Breast epithelium (tissue), 4 donors: ENCODE data around the gene G0S2. TPM values are rescaled to one million over a fixed set of nuclear protein-coding genes. Genes with fewer than 3 reads are reported as not detected.

ENCODE experiments used
- DNase-seq, 2 donors: peaks; one replicate each; pipeline ENCODE4 v3.0.0-alpha.2; 2019; ENCODE audit warnings: low spot score in 2 of 2
- H3K27ac ChIP-seq, 2 donors: fragments of 200-600 bp; sonication (generic) in 1 of 2; one replicate each; pipeline ENCODE4 v1.5.1; 2016 to 2019; ENCODE audit warnings: mild to moderate bottlenecking in 1 of 2
- H3K27me3 ChIP-seq, 2 donors: fragments of 200-600 bp; sonication (generic) in 1 of 2; one replicate each; pipeline versions ENCODE4 v1.5.1 to v1.6.0; 2017 to 2019; ENCODE audit warnings: control low read depth in 1 of 2, mild to moderate bottlenecking in 1 of 2
- H3K36me3 ChIP-seq: fragments of 200-600 bp; one replicate; pipeline ENCODE4 v1.5.1; 2019
- H3K4me1 ChIP-seq, 2 donors: fragments of 200-600 bp; sonication (generic); one replicate each; pipeline ENCODE4 v1.5.1; 2016 to 2019; ENCODE audit warnings: control low read depth in 1 of 2
- H3K4me3 ChIP-seq, 3 donors: fragments of 200-600 bp; sonication (generic); 1 replicate in 2 of 3; 2 replicates in 1 of 3; pipeline ENCODE4 v1.5.1; 2016 to 2019; ENCODE audit warnings: mild to moderate bottlenecking in 3 of 3, moderate library complexity in 2 of 3
- H3K9me3 ChIP-seq, 2 donors: fragments of 200-600 bp; sonication (generic) in 1 of 2; one replicate each; pipeline ENCODE4 v1.5.1; 2016 to 2019; ENCODE audit warnings: control low read depth in 1 of 2
- POLR2A ChIP-seq: fragments of 450-650 bp; IDR thresholded peaks from one replicate; pipeline ENCODE4 v1.6.1; 2016; ENCODE audit warnings: antibody characterized with exemption, mild to moderate bottlenecking, moderate library complexity
- POLR2AphosphoS5 ChIP-seq, 3 donors: sonication (generic); formaldehyde crosslinking; IDR thresholded peaks; one replicate each; pipeline ENCODE4 v1.6.1; 2017; ENCODE audit warnings: antibody characterized with exemption in 3 of 3
- intact Hi-C: fragments of 100-400 bp; cut with DNase I; formaldehyde crosslinking; loops from one replicate; pipeline ENCODE4 v1.15.1; 2023; ENCODE audit warnings: low total_unique reads
- total RNA-seq, 3 donors: library from RNA; depleted of rRNA; stranded (reverse); fragments of >200 nt; gene quantifications; one replicate each; pipeline ENCODE4 v1.1.0, GENCODE V29; 2016
- TF ChIP-seq, protein P1 (sequence below), 3 donors: fragments of 450-650 bp; IDR thresholded peaks; one replicate each; pipeline ENCODE4 v1.5.1; 2016 to 2017; ENCODE audit warnings: antibody characterized with exemption in 3 of 3, mild to moderate bottlenecking in 3 of 3, moderate library complexity in 3 of 3

The G0S2 gene
- total RNA-seq, 3 donors from 2014 or later, result 198 to 1,307 (median 636) TPM

DNA sequence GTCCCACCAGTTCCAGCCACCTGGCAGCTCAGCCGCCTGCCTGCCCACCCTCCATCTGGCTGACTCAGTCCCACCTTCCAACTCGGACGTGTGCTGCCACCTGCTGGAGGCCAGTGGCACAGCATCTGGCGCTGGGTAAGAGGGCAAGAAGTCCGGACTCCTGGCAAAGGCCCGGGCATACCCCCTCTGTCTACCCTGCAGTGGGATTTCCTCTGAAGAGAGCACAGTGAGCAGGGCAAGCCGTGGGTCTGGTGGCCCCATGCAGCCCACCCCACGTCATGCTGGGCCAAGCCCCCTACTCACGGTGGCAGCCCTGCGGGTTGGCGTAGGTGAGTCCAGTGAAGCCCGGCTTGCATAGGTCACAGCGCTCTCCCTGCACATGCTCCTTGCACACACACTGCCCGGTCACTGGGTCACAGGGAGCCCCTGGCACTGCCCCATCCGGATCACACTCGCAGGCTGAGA is 47.4 kb upstream of the G0S2 start:
- DNase-seq, result peak in 1 of 2 donors; percentile 67
- Histone ChIP-seq H3K27me3 (no peaks in the 10 kb centered on the region), H3K36me3 (no peaks in the 10 kb centered on the region), H3K4me3 (no peak overlapping the region), H3K9me3 (no peaks in the 10 kb centered on the region), H3K4me1 (no peaks in the 10 kb centered on the region), H3K27ac (no peak overlapping the region)
- no peak for TF ChIP-seq POLR2AphosphoS5 (IDR thresholded peaks at IDR 0.05)
- TF ChIP-seq, protein P1, sequence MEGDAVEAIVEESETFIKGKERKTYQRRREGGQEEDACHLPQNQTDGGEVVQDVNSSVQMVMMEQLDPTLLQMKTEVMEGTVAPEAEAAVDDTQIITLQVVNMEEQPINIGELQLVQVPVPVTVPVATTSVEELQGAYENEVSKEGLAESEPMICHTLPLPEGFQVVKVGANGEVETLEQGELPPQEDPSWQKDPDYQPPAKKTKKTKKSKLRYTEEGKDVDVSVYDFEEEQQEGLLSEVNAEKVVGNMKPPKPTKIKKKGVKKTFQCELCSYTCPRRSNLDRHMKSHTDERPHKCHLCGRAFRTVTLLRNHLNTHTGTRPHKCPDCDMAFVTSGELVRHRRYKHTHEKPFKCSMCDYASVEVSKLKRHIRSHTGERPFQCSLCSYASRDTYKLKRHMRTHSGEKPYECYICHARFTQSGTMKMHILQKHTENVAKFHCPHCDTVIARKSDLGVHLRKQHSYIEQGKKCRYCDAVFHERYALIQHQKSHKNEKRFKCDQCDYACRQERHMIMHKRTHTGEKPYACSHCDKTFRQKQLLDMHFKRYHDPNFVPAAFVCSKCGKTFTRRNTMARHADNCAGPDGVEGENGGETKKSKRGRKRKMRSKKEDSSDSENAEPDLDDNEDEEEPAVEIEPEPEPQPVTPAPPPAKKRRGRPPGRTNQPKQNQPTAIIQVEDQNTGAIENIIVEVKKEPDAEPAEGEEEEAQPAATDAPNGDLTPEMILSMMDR (IDR thresholded peaks at IDR 0.05), result peak; percentile 80 to 82 (median 82)
- intact Hi-C loops, result no loop called here

DNA sequence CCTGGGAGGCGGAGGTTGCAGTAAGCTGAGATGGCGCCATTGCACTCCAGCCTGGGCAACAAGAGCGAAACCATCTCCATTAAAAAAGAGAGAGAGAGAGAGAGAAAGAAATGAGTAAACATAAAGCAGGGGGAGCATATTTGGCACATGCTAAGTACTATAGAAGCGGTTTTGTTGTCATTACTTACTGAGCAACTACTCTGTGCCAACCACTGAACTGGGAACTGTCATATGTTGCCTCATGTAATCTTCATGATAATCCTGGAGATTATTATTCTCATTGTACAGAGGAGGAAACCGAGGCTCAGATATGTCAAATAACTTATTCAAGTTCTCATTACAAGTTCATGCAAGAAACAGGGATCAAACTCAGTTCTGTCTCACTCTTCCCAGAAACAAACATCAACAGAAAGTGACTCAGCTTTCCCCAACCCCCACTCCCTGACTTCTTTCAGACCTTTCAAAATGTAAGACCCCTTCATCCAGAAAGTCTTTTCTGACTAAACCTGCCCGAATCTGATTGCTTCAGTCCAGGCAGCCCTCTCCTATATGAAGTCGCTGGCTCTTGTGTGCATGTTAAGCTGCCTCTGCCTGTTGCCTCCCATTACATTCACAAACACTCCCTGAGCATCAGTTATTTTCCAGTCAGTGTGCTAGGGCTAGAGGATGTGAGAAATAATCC is 46.5 kb upstream of the G0S2 start:
- H3K27ac ChIP-seq, result no peak overlapping the region
- no peak for DNase-seq
- TF ChIP-seq POLR2AphosphoS5 (IDR thresholded peaks at IDR 0.05), result no peak
- TF ChIP-seq, protein P1 (IDR thresholded peaks at IDR 0.05), result no peak
- TF ChIP-seq POLR2A, result no peak
- no peaks in the 10 kb centered on the region for H3K27me3 ChIP-seq
- intact Hi-C loops, result no loop called here
- H3K4me3 ChIP-seq, result no peak overlapping the region
- H3K36me3 ChIP-seq, result no peaks in the 10 kb centered on the region
- H3K9me3 ChIP-seq, result no peaks in the 10 kb centered on the region
- no peaks in the 10 kb centered on the region for H3K4me1 ChIP-seq

DNA sequence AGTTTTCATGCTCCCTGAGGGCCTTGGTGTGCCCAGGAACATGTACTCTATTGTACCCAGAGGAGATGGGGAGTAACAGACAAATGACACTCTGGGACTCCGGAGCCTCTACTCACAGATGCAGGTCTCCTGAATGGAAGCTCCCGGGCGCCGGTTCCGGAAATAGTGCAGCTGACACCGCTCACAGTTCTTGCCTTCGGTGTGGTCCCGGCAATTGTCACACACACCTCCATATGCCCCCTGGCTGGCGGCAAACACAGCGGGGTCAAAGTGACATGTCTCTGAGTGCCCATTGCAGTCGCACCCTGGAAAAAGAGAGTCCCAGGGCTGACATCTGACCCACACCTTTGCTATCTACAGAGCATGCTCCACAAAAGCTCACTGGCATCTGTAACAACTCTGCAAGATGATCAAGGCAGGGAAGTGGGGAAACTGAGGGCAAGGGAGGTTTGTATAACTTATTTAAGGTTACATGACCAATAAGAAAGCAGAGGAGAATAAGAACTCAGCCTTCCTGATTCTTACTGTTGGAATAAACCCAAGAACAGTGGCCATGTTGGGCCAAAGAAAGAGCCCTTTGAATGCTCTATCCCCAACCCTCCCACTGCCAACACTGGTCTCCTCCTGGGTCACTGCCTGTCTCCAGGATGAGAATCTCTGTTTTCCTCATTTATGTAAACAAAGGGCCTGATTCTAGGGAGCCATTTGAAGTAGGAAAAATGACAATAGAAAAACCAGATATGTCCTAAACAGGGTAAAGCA is 45.4 kb upstream of the G0S2 start:
- H3K9me3 ChIP-seq, result no peaks in the 10 kb centered on the region
- H3K4me1 ChIP-seq, result no peaks in the 10 kb centered on the region
- no peaks in the 10 kb centered on the region for H3K27me3 ChIP-seq
- intact Hi-C loops, result no loop called here
- H3K36me3 ChIP-seq, result no peaks in the 10 kb centered on the region
- no peak for DNase-seq
- H3K27ac ChIP-seq, result no peak overlapping the region
- H3K4me3 ChIP-seq, result no peak overlapping the region
- TF ChIP-seq POLR2AphosphoS5 (IDR thresholded peaks at IDR 0.05), result no peak
- no peak for TF ChIP-seq POLR2A
- TF ChIP-seq, protein P1 (IDR thresholded peaks at IDR 0.05), result no peak

DNA sequence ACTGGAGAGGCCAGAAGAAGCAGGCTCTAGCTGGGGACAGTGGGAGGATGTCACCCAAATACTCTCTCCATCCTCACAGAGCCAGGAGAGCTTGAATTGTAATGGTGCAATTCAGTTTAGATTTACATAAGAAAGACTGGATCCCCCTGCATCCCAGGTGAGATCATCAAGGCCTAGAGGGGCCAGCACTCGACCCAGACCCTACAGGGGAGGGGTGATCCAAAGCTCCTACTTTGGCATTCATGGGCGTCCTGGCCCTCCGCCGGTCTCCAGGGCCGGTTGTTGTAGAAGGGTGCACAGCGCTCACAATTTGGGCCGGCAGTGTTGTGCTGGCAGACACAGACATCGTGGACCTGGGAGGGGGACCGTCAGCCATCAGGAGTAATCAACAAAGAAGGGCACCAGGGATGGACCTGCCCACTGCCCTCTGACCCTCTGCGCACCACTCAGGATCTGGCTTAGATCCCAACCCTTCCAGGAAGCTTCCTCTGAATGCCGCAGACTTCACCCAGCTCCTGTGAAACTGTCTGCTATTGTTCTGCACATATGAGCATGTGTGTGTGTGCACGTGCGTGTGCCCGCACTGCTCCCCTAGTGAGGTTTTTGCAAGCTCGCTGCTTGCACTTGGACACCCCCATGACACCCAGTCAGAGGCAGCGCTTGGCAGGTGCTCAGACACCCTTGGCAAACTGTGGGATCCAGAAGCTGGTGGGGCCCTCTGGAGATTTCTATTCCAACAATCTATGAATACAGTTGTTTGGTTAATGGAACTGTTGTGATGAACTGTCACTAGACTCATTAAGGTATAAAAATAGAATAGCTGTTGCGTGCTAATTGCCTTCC is 44.6 kb upstream of the G0S2 start:
- intact Hi-C loops, result no loop called here
- H3K4me1 ChIP-seq, result no peaks in the 10 kb centered on the region
- TF ChIP-seq POLR2AphosphoS5 (IDR thresholded peaks at IDR 0.05), result no peak
- TF ChIP-seq, protein P1 (IDR thresholded peaks at IDR 0.05), result no peak
- no peak for TF ChIP-seq POLR2A
- H3K27me3 ChIP-seq, result no peaks in the 10 kb centered on the region
- no peaks in the 10 kb centered on the region for H3K9me3 ChIP-seq
- H3K36me3 ChIP-seq, result no peaks in the 10 kb centered on the region
- DNase-seq, result no peak
- no peak overlapping the region for H3K4me3 ChIP-seq
- H3K27ac ChIP-seq, result no peak overlapping the region
